DOHH2 (cell line): ENCODE results near the gene UBXN7.
"Not testable (repeated sequence)": the region's sequence is repeated elsewhere in the genome, so short reads cannot be mapped to it uniquely, and the experiment has no call there.

ENCODE experiments used
- H3F3A ChIP-seq: fragments of 200-600 bp; sonication (generic), shearing (Covaris generic); 2 replicates; pipeline ENCODE4 v1.6.0; 2016; ENCODE audit warnings: antibody characterized with exemption, mild to moderate bottlenecking; ENCODE audit not compliant: control insufficient read depth, insufficient read depth
- H3K27ac ChIP-seq: fragments of 200-600 bp; sonication (generic); 2 replicates; pipeline ENCODE4 v1.5.1; 2014; ENCODE audit warnings: low read depth, mild to moderate bottlenecking, low read length, moderate library complexity
- H3K27me3 ChIP-seq: fragments of 200-600 bp; sonication (generic); 2 replicates; pipeline ENCODE4 v1.6.1; 2014; ENCODE audit warnings: mild to moderate bottlenecking, low read length, mixed read lengths; ENCODE audit not compliant: control insufficient read depth
- H3K36me3 ChIP-seq: fragments of 200-600 bp; sonication (generic); 2 replicates; pipeline ENCODE4 v1.6.1; 2014; ENCODE audit warnings: mild to moderate bottlenecking, low read length, moderate library complexity, mixed read lengths; ENCODE audit not compliant: control insufficient read depth
- H3K4me1 ChIP-seq: fragments of 200-600 bp; sonication (generic); 2 replicates; pipeline ENCODE4 v1.6.1; 2014; ENCODE audit warnings: mild to moderate bottlenecking, low read length, mixed read lengths; ENCODE audit not compliant: control insufficient read depth
- H3K4me2 ChIP-seq: fragments of 200-600 bp; sonication (generic); 2 replicates; pipeline ENCODE4 v1.6.0; 2014; ENCODE audit warnings: mild to moderate bottlenecking, low read length, moderate library complexity
- H3K4me3 ChIP-seq: fragments of 200-600 bp; sonication (generic); 2 replicates; pipeline ENCODE4 v1.5.1; 2014; ENCODE audit warnings: mild to moderate bottlenecking, low read length, mixed read lengths
- H3K79me2 ChIP-seq: fragments of 200-600 bp; sonication (generic); 2 replicates; pipeline ENCODE4 v1.6.1; 2014; ENCODE audit warnings: mild to moderate bottlenecking, low read length, mixed read lengths; ENCODE audit not compliant: control insufficient read depth
- H3K9me2 ChIP-seq: fragments of 200-600 bp; sonication (generic); replicated peaks from 2 replicates; pipeline ENCODE4 v1.6.1; 2014; ENCODE audit warnings: mild to moderate bottlenecking, low read length, mixed read lengths; ENCODE audit not compliant: control insufficient read depth
- H3K9me3 ChIP-seq: fragments of 200-600 bp; sonication (generic); 2 replicates; pipeline ENCODE4 v1.6.1; 2014; ENCODE audit warnings: antibody characterized with exemption, low read length, mixed read lengths; ENCODE audit not compliant: control insufficient read depth, insufficient read depth
- H4K20me1 ChIP-seq: fragments of 200-600 bp; sonication (generic); 2 replicates; pipeline ENCODE4 v1.6.0; 2014; ENCODE audit warnings: low read depth, mild to moderate bottlenecking, antibody characterized with exemption, low read length, moderate library complexity; ENCODE audit not compliant: control insufficient read depth, insufficient read depth
- EZH2phosphoT487 ChIP-seq: fragments of 200-600 bp; sonication (generic); IDR thresholded peaks from 2 replicates; pipeline ENCODE4 v1.6.1; 2017; ENCODE audit warnings: borderline replicate concordance, mild to moderate bottlenecking, antibody characterized with exemption, low read length, moderate library complexity, mixed read lengths
- TF ChIP-seq, protein P1 (sequence below): fragments of 200-600 bp; sonication (generic); IDR thresholded peaks from one replicate; pipeline ENCODE4 v1.5.1; 2014; ENCODE audit warnings: antibody characterized with exemption, mild to moderate bottlenecking, low read depth, low read length; ENCODE audit not compliant: poor library complexity, severe bottlenecking

UBXN7 gene

DNA sequence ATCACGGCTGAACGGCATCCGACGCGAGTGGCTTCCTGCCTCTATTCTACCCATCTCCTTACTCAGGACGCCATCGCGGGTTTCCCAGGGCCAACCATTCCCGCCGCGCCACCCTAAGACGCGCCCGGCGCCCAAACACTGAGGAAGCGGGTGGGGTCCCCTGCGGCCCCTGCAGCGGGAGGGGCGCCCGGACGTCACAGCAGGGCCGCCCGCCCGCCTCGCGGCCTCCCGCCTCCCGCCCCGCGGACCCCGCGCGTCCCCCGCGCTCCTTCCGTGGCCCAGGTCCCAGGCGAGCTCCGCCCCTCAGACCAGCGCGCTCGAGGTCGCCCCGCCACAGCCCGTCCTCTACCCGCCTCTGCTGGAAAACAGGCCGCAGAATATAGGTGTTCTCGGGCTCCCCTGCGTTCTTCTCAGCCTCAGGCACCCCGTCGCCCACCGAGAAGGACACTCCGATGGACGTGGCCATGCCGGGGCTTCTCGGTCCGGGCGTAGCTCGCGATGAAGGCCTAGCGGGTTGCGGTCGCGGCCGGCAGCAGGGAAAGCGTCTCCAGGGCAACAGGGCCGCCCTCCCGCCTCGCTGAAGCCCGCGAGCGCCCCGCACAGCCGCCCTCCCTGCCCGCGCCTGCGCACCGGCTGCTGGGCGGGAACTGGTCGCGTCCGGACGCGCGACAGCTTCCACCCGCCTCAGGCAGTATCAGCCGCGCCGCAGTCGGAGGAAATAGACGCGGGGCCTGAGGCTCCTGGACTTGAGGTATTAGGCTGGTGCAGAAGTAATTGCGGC is 114.3 kb downstream of the UBXN7 start, which contains the start of gene DYNLT2B:
Gene DYNLT2B (minus strand): TSS at position 554 of the 781 bp plus-strand sequence. CDS start 88 bp downstream, at position 466.
- Histone ChIP-seq H3K27ac (peak within 1 kb of the TSS; percentile 70), H3K4me1 (peaks cover 10% of the 10 kb centered on the region), H3K36me3 (peaks cover 3% of the 10 kb centered on the region), H3K9me3 (no peaks in the 10 kb centered on the region), H3K79me2 (peaks cover 14% of the 10 kb centered on the region), H3F3A (peaks cover 7% of the 10 kb centered on the region), H3K9me2 (no peaks in the 10 kb centered on the region), H4K20me1 (no peaks in the 10 kb centered on the region), H3K27me3 (no peaks in the 10 kb centered on the region), H3K4me2 (peak within 1 kb of the TSS; percentile 77), H3K4me3 (peak within 1 kb of the TSS; percentile 91)
- TF ChIP-seq EZH2phosphoT487 = no peak
- TF ChIP-seq, protein P1, sequence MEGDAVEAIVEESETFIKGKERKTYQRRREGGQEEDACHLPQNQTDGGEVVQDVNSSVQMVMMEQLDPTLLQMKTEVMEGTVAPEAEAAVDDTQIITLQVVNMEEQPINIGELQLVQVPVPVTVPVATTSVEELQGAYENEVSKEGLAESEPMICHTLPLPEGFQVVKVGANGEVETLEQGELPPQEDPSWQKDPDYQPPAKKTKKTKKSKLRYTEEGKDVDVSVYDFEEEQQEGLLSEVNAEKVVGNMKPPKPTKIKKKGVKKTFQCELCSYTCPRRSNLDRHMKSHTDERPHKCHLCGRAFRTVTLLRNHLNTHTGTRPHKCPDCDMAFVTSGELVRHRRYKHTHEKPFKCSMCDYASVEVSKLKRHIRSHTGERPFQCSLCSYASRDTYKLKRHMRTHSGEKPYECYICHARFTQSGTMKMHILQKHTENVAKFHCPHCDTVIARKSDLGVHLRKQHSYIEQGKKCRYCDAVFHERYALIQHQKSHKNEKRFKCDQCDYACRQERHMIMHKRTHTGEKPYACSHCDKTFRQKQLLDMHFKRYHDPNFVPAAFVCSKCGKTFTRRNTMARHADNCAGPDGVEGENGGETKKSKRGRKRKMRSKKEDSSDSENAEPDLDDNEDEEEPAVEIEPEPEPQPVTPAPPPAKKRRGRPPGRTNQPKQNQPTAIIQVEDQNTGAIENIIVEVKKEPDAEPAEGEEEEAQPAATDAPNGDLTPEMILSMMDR = no peak

DNA sequence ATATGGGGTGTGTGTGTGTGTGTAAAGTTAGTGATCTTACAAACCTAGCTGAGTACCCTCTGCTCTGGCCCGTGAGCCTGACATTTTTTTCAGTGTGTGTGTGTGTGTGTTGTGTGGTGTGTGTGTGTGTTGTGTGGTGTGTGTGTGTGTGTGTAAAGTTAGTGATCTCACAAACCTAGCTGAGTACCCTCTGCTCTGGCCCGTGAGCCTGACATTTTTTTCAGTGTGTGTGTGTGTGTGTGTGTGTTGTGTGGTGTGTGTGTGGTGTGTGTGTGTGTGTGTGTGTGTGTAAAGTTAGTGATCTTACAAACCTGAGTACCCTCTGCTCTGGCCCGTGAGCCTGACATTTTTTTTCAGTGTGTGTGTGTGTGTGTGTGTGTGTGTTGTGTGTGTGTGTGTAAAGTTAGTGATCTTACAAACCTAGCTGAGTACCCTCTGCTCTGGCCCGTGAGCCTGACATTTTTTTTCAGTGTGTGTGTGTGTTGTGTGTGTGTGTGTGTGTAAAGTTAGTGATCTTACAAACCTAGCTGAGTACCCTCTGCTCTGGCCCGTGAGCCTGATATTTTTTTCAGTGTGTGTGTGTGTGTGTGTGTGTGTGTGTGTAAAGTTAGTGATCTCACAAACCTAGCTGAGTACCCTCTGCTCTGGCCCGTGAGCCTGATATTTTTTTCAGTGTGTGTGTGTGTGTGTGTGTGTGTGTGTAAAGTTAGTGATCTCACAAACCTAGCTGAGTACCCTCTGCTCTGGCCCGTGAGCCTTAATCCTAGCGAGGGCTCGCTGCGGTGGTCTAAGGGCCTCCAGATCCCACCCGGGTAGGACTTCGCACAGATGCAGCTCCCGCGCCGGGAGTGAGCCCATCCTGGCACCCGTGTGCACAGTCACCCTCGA is 115.2 kb downstream of the UBXN7 start:
- not testable (repeated sequence) for H3K27me3 ChIP-seq, H3F3A ChIP-seq, H3K9me2 ChIP-seq, H3K9me3 ChIP-seq, H4K20me1 ChIP-seq, H3K36me3 ChIP-seq
- H3K4me3 ChIP-seq = peak overlapping the region; percentile 91
- H3K27ac ChIP-seq = peak overlapping the region; percentile 70
- peaks cover 14% of the 10 kb centered on the region for H3K79me2 ChIP-seq
- H3K4me2 ChIP-seq = peak overlapping the region; percentile 77
- peaks cover 10% of the 10 kb centered on the region for H3K4me1 ChIP-seq

DNA sequence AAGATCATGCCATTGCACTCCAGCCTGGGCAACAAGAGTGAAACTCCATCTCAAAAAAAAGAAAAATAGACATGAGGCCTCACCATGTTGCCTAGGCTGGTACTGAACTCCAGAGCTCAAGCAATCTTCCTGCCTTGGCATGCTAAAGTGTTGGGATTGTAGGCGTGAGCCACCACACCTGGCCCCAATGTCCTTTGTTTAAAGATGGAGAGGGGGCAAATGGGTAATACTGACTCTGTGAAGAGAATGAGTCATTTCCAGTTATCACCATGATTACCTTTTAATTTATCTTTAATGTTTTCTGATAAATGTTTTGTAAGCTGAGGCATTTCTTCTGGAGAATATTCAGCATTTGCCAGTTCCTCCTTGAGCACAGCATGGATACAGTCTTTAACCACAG is 116.4 kb downstream of the UBXN7 start:
- TF ChIP-seq, protein P1 = no peak
- TF ChIP-seq EZH2phosphoT487 = no peak
- Histone ChIP-seq H3K36me3 (peaks cover 3% of the 10 kb centered on the region), H3F3A (peaks cover 7% of the 10 kb centered on the region), H3K27me3 (no peaks in the 10 kb centered on the region), H3K4me1 (peaks cover 10% of the 10 kb centered on the region), H3K79me2 (peaks cover 14% of the 10 kb centered on the region), H3K27ac (no peak overlapping the region), H3K4me2 (no peak overlapping the region), H3K9me2 (no peaks in the 10 kb centered on the region), H3K9me3 (no peaks in the 10 kb centered on the region), H3K4me3 (no peak overlapping the region), H4K20me1 (no peaks in the 10 kb centered on the region)
